HEK293 (cell line): ENCODE results near the gene CYP2R1.

ENCODE experiments used
- ATF2 ChIP-seq: fragments of 450-650 bp; formaldehyde crosslinking; IDR thresholded peaks from 2 replicates; pipeline ENCODE4 v1.5.1; 2016; ENCODE audit warnings: missing biosample characterization, missing genetic modification characterization, low read depth
- GLI2 ChIP-seq: fragments of 450-650 bp; formaldehyde crosslinking; IDR thresholded peaks from 2 replicates; pipeline ENCODE4; 2017; ENCODE audit warnings: missing biosample characterization, missing genetic modification characterization, low read depth, borderline replicate concordance
- GLIS1 ChIP-seq: fragments of 450-650 bp; formaldehyde crosslinking; IDR thresholded peaks from 2 replicates; pipeline ENCODE4 v1.5.1; 2016; ENCODE audit warnings: missing biosample characterization, missing genetic modification characterization
- GLIS2 ChIP-seq: fragments of 450-650 bp; formaldehyde crosslinking; IDR thresholded peaks from 2 replicates; pipeline ENCODE4 v1.5.1; 2016; ENCODE audit warnings: missing biosample characterization, missing genetic modification characterization
- KLF10 ChIP-seq: fragments of 450-650 bp; IDR thresholded peaks from 2 replicates; pipeline ENCODE4 v1.5.1; 2018; ENCODE audit warnings: missing biosample characterization, mild to moderate bottlenecking, missing genetic modification characterization
- KLF7 ChIP-seq: fragments of 450-650 bp; formaldehyde crosslinking; IDR thresholded peaks from 2 replicates; pipeline ENCODE4 v1.5.1; 2016; ENCODE audit warnings: missing biosample characterization, missing genetic modification characterization, borderline replicate concordance
- MEIS1 ChIP-seq: sonication (generic); formaldehyde crosslinking; IDR thresholded peaks from 2 replicates; pipeline ENCODE4 v1.8.1; 2022; ENCODE audit warnings: missing genetic modification reagents, mild to moderate bottlenecking, borderline replicate concordance
- PRDM1 ChIP-seq: fragments of 450-650 bp; formaldehyde crosslinking; IDR thresholded peaks from 2 replicates; pipeline ENCODE4; 2016; ENCODE audit warnings: missing biosample characterization, missing genetic modification characterization
- REPIN1 ChIP-seq: fragments of 450-650 bp; formaldehyde crosslinking; IDR thresholded peaks from 2 replicates; pipeline ENCODE4 v1.5.1; 2017; ENCODE audit warnings: missing biosample characterization, missing genetic modification characterization, low read depth
- SALL2 ChIP-seq: fragments of 450-650 bp; formaldehyde crosslinking; IDR thresholded peaks from 2 replicates; pipeline ENCODE4 v1.5.0; 2017; ENCODE audit warnings: missing biosample characterization, mild to moderate bottlenecking, missing genetic modification characterization, borderline replicate concordance
- SP3 ChIP-seq: fragments of 450-650 bp; formaldehyde crosslinking; IDR thresholded peaks from 2 replicates; pipeline ENCODE4 v1.5.1; 2016; ENCODE audit warnings: missing biosample characterization, missing genetic modification characterization
- TCF7L2 ChIP-seq: IDR thresholded peaks from 2 replicates; pipeline ENCODE4 v1.6.1; 2011; ENCODE audit warnings: low read depth, mild to moderate bottlenecking, inconsistent platforms, low read length, moderate library complexity, borderline replicate concordance
- YY1 ChIP-seq: fragments of 450-650 bp; formaldehyde crosslinking; IDR thresholded peaks from 2 replicates; pipeline ENCODE4 v1.5.1; 2018; ENCODE audit warnings: missing biosample characterization, missing genetic modification characterization
- ZBTB26 ChIP-seq: fragments of 450-650 bp; formaldehyde crosslinking; optimal IDR thresholded peaks from 2 replicates; pipeline ENCODE3; 2016; ENCODE audit warnings: missing biosample characterization, mild to moderate bottlenecking, missing genetic modification characterization
- ZBTB48 ChIP-seq: fragments of 450-650 bp; formaldehyde crosslinking; IDR thresholded peaks from 2 replicates; pipeline ENCODE4 v1.5.1; 2016; ENCODE audit warnings: missing biosample characterization, missing genetic modification characterization
- ZFP37 ChIP-seq: fragments of 450-650 bp; formaldehyde crosslinking; IDR thresholded peaks from 2 replicates; pipeline ENCODE4 v1.5.1; 2016; ENCODE audit warnings: missing biosample characterization, missing genetic modification characterization
- ZFP41 ChIP-seq: fragments of 450-650 bp; formaldehyde crosslinking; IDR thresholded peaks from 2 replicates; pipeline ENCODE4 v1.5.1; 2016; ENCODE audit warnings: missing biosample characterization, missing genetic modification characterization, borderline replicate concordance
- ZIC2 ChIP-seq: fragments of 450-650 bp; formaldehyde crosslinking; IDR thresholded peaks from 2 replicates; pipeline ENCODE4 v1.5.1; 2016; ENCODE audit warnings: missing biosample characterization, missing genetic modification characterization
- ZNF16 ChIP-seq: fragments of 450-650 bp; formaldehyde crosslinking; IDR thresholded peaks from 2 replicates; pipeline ENCODE4 v1.5.1; 2016; ENCODE audit warnings: low read depth, missing biosample characterization, missing genetic modification characterization
- ZNF223 ChIP-seq: fragments of 450-650 bp; formaldehyde crosslinking; IDR thresholded peaks from 2 replicates; pipeline ENCODE4 v1.5.1; 2016; ENCODE audit warnings: missing biosample characterization, missing genetic modification characterization
- ZNF23 ChIP-seq: fragments of 450-650 bp; formaldehyde crosslinking; IDR thresholded peaks from 2 replicates; pipeline ENCODE4 v1.5.1; 2016; ENCODE audit warnings: missing biosample characterization, missing genetic modification characterization, borderline replicate concordance
- ZNF26 ChIP-seq: fragments of 450-650 bp; formaldehyde crosslinking; IDR thresholded peaks from 2 replicates; pipeline ENCODE4 v1.5.1; 2016; ENCODE audit warnings: missing biosample characterization, missing genetic modification characterization
- ZNF280C ChIP-seq: fragments of 450-650 bp; formaldehyde crosslinking; IDR thresholded peaks from 2 replicates; pipeline ENCODE4 v1.5.1; 2016; ENCODE audit warnings: missing biosample characterization, missing genetic modification characterization
- ZNF280D ChIP-seq: fragments of 450-650 bp; formaldehyde crosslinking; IDR thresholded peaks from 2 replicates; pipeline ENCODE4 v1.5.1; 2016; ENCODE audit warnings: missing biosample characterization, missing genetic modification characterization
- ZNF311 ChIP-seq: fragments of 450-650 bp; formaldehyde crosslinking; IDR thresholded peaks from 2 replicates; pipeline ENCODE4 v1.5.1; 2017; ENCODE audit warnings: missing biosample characterization, missing genetic modification characterization, borderline replicate concordance
- ZNF658 ChIP-seq: fragments of 450-650 bp; formaldehyde crosslinking; IDR thresholded peaks from 2 replicates; pipeline ENCODE4; 2016; ENCODE audit warnings: missing biosample characterization, missing genetic modification characterization
- ZNF747 ChIP-seq: fragments of 450-650 bp; formaldehyde crosslinking; IDR thresholded peaks from 2 replicates; pipeline ENCODE4 v1.5.1; 2016; ENCODE audit warnings: missing biosample characterization, missing genetic modification characterization
- ZNF792 ChIP-seq: fragments of 450-650 bp; formaldehyde crosslinking; IDR thresholded peaks from 2 replicates; pipeline ENCODE4 v1.5.1; 2016; ENCODE audit warnings: missing biosample characterization, missing genetic modification characterization
- ZSCAN4 ChIP-seq: fragments of 450-650 bp; formaldehyde crosslinking; IDR thresholded peaks from 2 replicates; pipeline ENCODE4 v1.5.1; 2017; ENCODE audit warnings: missing biosample characterization, missing genetic modification characterization

The CYP2R1 gene

GRCh38 chr11:14907411-14908213 lies 15.6 kb upstream of the CYP2R1 start (continued):
- TF ChIP-seq ZNF280D (tag by site-specific recombination), result no peak
- TF ChIP-seq SP3 (tag by site-specific recombination), result no peak
- no peak for TF ChIP-seq YY1 (tag by site-specific recombination)
- no peak for TF ChIP-seq MEIS1 (CRISPR knock-in tag)
- no peak for TF ChIP-seq REPIN1 (tag by site-specific recombination)
- no peak for TF ChIP-seq ZNF16
- peak; percentile 73 for TF ChIP-seq ZIC2 (tag by site-specific recombination)
- 0 out of 2 replicates have a peak, but pooled peaks have one; percentile 12 for TF ChIP-seq GLIS2 (tag by site-specific recombination)
- no peak for TF ChIP-seq KLF10 (tag by site-specific recombination)
- TF ChIP-seq ZNF747 (tag by site-specific recombination), result no peak
- TF ChIP-seq ATF2 (tag by site-specific recombination), result no peak
- TF ChIP-seq ZNF223 (tag by site-specific recombination), result no peak
- peak; percentile 50 for TF ChIP-seq GLIS1 (tag by site-specific recombination)
- TF ChIP-seq ZNF311 (tag by site-specific recombination), result no peak
- TF ChIP-seq ZNF26 (tag by site-specific recombination), result no peak
- TF ChIP-seq ZNF792 (tag by site-specific recombination), result no peak
- no peak for TF ChIP-seq ZSCAN4 (tag by site-specific recombination)
- no peak for TF ChIP-seq ZFP41 (tag by site-specific recombination)
- TF ChIP-seq ZBTB26 (tag by site-specific recombination), result no peak
- no peak for TF ChIP-seq ZFP37 (tag by site-specific recombination)
- TF ChIP-seq PRDM1 (tag by site-specific recombination), result no peak
- TF ChIP-seq ZBTB48 (tag by site-specific recombination), result 0 out of 2 replicates have a peak, but pooled peaks have one; percentile 57
- no peak for TF ChIP-seq ZNF658 (tag by site-specific recombination)
- no peak for TF ChIP-seq TCF7L2
- TF ChIP-seq SALL2 (tag by site-specific recombination), result no peak
- no peak for TF ChIP-seq GLI2 (tag by site-specific recombination)
- TF ChIP-seq ZNF23 (tag by site-specific recombination), result no peak
- TF ChIP-seq KLF7 (tag by site-specific recombination), result no peak
- no peak for TF ChIP-seq ZNF280C (tag by site-specific recombination)
